ENCODE measurements around the gene GYPB.
"Not testable (repeated sequence)": the region's sequence is repeated elsewhere in the genome, so short reads cannot be mapped to it uniquely, and the experiment has no call there.

GYPB gene

GRCh38 chr4:144019277-144019676 is at the start of gene GYPB:
TSS of gene GYPB (minus strand) at chr4:144019380. CDS start at chr4:144019287, 93 bp downstream.
- DNase-seq: not testable (repeated sequence)

- not testable (repeated sequence) for DNase-seq
Measured at GRCh38 chr4:144061556-144061955, 42.4 kb upstream of the GYPB start.

- not testable (repeated sequence) for DNase-seq
Measured at GRCh38 chr4:144060234-144060859, 41.2 kb upstream of the GYPB start.

- DNase-seq: no peak
Measured at GRCh38 chr4:144056800-144057199, 37.6 kb upstream of the GYPB start.

- not testable (repeated sequence) for DNase-seq
Measured at GRCh38 chr4:144055336-144055735, 36.2 kb upstream of the GYPB start.

GRCh38 chr4:144051494-144051893 is 32.3 kb upstream of the GYPB start:
- not testable (repeated sequence) for DNase-seq

DNA sequence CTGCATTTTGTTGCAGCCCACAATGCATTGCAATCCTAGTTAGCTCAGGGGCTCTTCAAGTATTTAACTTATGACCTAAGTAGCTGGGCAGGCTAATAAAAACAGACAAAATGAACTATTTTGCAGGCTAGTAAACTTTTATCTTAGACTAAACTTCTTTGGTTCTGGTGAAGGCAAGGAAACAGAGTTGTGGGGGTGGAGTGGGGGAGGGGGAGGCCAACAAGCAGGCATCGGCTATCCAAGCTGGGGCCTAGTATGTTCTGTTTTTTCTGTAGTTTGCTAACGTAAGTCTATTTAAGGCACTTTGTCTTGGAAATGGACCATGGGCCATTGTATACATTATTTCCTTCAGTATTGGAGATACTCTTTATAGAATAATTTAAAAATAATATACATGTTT is 31.5 kb upstream of the GYPB start:
- DNase-seq: not testable (repeated sequence)

GRCh38 chr4:144049495-144050424 is 30.6 kb upstream of the GYPB start:
- not testable (repeated sequence) for DNase-seq

GRCh38 chr4:144044936-144045335 is 25.8 kb upstream of the GYPB start:
- DNase-seq: not testable (repeated sequence)

DNA sequence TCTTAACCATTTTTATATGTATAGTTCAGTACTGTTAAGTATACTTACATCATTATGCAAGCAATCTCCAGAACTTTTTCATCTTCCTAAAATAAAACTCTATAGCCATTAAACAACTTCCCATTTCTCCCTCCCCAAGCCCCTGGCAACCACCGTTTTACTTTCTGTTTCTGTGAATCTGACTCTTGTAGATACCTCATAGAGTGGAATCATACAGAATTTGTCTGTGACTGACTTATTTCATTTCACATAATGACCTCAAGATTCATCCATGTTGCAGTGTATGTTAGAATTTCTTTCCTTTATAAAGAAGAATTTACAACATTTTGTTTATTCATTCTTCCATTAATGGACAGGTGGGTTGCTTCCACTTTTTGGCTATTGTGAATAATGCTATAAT is 13.4 kb upstream of the GYPB start:
- not testable (repeated sequence) for DNase-seq

DNA sequence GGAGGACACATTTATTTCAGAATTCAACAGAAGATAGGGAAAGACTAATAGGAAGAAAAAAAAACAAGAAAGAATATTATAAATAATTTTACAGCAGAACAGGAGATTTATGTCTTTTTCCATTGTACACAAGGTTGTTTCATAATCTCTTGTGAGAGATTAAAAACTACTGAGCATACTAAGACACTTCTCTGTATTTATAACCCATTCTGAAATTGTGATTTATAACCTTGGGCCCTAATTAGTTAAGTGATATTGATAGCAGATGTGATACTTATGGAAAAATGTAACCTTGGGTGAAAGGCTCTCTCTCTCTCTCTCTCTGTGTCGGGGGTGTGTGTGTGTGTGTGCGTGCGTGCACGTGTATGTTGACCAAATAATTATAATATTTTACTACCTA is 12.7 kb upstream of the GYPB start:
- DNase-seq: not testable (repeated sequence)

- DNase-seq: not testable (repeated sequence)
Measured at GRCh38 chr4:144031369-144031768, 12.2 kb upstream of the GYPB start.

DNA sequence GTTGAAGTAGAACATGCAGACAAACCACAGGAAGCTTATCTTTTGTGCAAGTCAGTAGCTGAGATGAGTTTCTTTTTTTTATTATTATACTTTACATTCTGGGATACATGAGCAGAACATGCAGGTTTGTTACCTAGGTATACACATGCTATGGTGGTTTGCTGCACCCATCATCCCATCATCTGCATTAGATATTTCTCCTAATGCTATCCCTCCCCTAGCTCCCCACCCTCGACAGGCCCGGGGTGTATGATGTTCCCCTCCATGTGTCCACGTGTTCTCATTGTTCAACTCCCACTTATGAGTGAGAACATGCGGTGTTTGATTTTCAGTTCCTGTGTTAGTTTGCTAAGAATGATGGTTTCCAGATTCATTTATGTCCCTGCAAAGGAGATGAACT is 11.5 kb upstream of the GYPB start:
- not testable (repeated sequence) for DNase-seq

DNA sequence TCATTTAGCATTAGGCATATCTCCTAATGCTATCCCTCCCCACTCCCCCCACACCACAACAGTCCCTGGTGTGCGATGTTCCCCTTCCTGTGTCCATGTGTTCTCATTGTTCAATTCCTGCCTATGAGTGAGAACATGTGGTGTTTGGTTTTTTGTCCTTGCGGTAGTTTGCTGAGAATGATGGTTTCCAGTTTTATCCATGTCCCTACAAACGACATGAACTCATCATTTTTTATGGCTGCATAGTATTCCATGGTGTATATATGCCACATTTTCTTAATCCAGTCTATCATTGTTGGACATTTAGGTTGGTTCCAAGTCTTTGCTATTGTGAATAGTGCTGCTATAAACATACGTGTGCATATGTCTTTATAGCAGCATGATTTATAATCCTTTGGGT is 7.5 kb upstream of the GYPB start:
- DNase-seq: not testable (repeated sequence)

- not testable (repeated sequence) for DNase-seq
Measured at GRCh38 chr4:144024399-144025053, 5.3 kb upstream of the GYPB start.

GRCh38 chr4:144022772-144023400 is 3.7 kb upstream of the GYPB start:
- DNase-seq: not testable (repeated sequence)

DNA sequence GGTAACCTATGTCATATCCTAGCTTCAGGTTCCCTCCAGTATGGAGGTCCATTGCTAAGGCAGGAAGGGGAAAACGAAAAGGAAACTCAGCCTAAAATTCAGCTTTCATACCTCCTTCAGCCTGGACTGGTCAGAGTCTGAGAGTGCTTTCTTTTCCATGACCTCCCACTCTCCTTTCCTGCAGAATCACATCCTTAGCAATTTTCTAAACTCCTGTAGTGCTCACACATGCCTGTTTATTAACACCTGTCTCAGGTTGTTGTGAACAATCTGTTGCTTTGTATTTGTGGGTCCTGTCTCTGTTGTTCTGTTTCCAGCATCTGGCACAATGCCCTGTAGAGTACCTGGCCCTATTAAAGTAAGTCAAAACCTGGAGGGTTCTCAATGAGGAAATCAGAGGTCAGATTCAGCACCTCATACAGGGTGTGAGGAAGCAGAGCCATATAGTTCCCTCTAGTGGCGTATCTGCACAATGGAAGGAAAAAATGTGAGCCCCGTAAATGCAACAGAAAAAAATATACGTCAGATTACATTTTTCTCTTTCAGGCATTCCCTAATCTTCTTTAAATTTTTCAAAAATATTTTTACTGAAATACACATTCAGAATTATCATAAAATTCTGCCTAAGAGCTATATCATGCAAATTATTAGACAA is 2.3 kb upstream of the GYPB start:
- not testable (repeated sequence) for DNase-seq

- DNase-seq: not testable (repeated sequence)
Measured at GRCh38 chr4:144018223-144019000, 768 bp downstream of the GYPB start.

- not testable (repeated sequence) for DNase-seq
Measured at GRCh38 chr4:144017271-144017670, 1.9 kb downstream of the GYPB start.

- DNase-seq: not testable (repeated sequence)
Measured at GRCh38 chr4:144016057-144016605, 3.0 kb downstream of the GYPB start.

GRCh38 chr4:144014808-144015207 is 4.4 kb downstream of the GYPB start:
- no peak for DNase-seq

Measured in stimulated activated CD4-positive, alpha-beta T cell treated with anti-CD3 and anti-CD28 coated beads, Interleukin-12 subunit alpha, Interleukin-12 subunit beta, amount 100 ng/mL, for 4 hours (primary cell).